ENCODE measurements around the gene TMEM88.

TMEM88 gene

GRCh38 chr17:7885367-7886226 is 30.7 kb downstream of the TMEM88 start:
- TF ChIP-seq, protein P1, sequence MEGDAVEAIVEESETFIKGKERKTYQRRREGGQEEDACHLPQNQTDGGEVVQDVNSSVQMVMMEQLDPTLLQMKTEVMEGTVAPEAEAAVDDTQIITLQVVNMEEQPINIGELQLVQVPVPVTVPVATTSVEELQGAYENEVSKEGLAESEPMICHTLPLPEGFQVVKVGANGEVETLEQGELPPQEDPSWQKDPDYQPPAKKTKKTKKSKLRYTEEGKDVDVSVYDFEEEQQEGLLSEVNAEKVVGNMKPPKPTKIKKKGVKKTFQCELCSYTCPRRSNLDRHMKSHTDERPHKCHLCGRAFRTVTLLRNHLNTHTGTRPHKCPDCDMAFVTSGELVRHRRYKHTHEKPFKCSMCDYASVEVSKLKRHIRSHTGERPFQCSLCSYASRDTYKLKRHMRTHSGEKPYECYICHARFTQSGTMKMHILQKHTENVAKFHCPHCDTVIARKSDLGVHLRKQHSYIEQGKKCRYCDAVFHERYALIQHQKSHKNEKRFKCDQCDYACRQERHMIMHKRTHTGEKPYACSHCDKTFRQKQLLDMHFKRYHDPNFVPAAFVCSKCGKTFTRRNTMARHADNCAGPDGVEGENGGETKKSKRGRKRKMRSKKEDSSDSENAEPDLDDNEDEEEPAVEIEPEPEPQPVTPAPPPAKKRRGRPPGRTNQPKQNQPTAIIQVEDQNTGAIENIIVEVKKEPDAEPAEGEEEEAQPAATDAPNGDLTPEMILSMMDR (conservative IDR thresholded peaks at IDR 0.05; ENCODE audit: low read length), result no peak
- H3K4me3 ChIP-seq (ENCODE audit: low read length), result peak overlapping the region; percentile 92
- DNase-seq (ENCODE audit: low read depth), result no peak

DNA sequence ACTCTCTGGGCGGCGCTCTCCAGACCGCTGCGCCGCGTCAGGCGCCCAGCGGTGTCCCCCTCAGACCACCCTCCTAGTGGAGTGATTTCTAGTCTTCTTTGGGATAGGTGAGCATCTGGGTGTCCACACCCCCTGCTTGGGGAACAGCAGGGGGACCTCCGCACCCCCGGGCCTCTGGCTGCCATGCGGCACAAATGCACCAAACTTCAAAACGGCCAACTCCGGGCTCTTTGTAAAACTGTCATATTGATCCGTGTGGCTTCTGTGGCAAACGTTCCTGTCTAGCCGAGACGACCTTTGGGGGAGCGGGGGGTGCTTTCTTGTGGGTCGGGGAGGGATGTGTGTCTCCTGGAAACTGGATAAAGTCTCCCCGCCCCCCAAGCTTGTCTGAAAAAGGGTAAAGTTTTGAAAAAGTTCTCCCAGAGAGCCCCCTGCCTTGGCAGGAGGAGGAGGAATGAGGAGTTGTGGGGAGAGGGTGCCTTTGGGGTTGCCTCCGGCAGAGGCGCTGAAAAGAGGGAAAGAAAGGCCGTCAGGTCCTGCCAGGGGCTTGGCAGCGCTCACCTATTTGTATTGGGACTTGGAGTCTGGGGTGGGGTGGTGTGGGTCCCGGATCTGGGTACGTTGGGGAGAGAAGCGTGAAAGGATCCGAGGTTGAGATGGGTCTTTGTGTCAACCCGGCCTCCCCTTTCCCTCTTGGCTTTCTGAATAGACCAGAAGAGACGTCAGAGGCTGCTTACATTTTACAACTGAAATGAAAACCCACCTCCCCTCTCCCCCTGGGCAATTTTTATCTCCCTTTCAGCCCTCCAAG is 31.6 kb downstream of the TMEM88 start:
- TF ChIP-seq, protein P1 (conservative IDR thresholded peaks at IDR 0.05; ENCODE audit: low read length), result peak; percentile 20; the same call in 1 of the 2 replicates
- H3K4me3 ChIP-seq (ENCODE audit: low read length), result peak overlapping the region; percentile 92
- DNase-seq (ENCODE audit: low read depth), result no peak

GRCh38 chr17:7887038-7887481 is 32.2 kb downstream of the TMEM88 start:
- TF ChIP-seq, protein P1 (conservative IDR thresholded peaks at IDR 0.05; ENCODE audit: low read length), result no peak
- DNase-seq (ENCODE audit: low read depth), result no peak
- peak overlapping the region; percentile 92 for H3K4me3 ChIP-seq (ENCODE audit: low read length)

DNA sequence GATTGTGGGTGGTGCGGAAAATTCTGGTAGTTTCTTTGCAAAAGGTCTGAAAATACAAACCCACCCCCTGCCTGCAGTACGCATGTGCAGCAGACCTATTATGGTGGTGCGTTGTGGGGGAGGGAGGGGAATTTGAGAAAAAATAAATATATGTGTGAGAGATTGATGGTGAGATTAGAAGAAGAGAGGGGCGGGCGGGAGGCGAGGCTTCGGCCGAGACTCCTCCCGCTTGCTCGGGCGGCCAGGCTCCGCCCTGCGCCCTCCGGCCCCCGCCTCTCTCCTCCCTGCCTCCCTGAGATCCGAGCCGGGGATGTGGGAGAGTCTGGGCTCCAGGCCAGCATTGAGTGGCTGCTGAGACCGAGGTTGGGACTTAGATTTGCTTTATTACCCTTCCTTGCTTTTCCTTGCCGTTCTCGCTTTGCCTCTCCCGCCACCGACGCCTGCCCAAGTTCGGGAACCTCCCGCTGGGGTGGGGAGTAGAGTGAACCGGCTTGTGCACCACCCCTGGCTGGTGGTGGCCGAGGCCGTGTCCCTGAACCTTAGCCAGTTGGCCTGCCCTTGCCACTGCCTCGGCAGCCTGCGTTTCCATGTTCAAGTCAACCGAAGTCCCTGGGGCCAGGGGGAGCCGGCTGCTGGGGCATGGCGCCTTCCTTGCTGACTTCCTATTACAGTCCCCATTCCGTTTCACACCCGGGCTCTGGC is 32.8 kb downstream of the TMEM88 start:
- DNase-seq (ENCODE audit: low read depth), result peak; percentile 92
- H3K4me3 ChIP-seq (ENCODE audit: low read length), result peak overlapping the region; percentile 92
- TF ChIP-seq, protein P1 (conservative IDR thresholded peaks at IDR 0.05; ENCODE audit: low read length), result no peak

- DNase-seq (ENCODE audit: low read depth), result no peak
- H3K4me3 ChIP-seq (ENCODE audit: low read length), result peak within 1 kb of the TSS; percentile 63
- TF ChIP-seq, protein P1 (conservative IDR thresholded peaks at IDR 0.05; ENCODE audit: low read length), result no peak
These were observed 33.5 kb downstream of the TMEM88 start, which contains the start of gene CHD3 for GRCh38 chr17:7888184-7888920. Gene CHD3 (plus strand): TSS chr17:7888789. CDS start chr17:7889001, 212 bp downstream.

Data from AG10803 (cell line).